Spinal cord (tissue), 10 donors: ENCODE data around the gene CXADR. TPM values are rescaled to one million over a fixed set of nuclear protein-coding genes. Genes with fewer than 3 reads are reported as not detected.

Experiments
- DNase-seq, 6 donors: peaks; one replicate each; pipeline versions ENCODE4 v3.0.0 to v3.0.0-alpha.2; 2013 to 2015; ENCODE audit warnings: low spot score in 6 of 6, low read depth in 4 of 6
- H3K27ac ChIP-seq: one replicate; pipeline ENCODE4 v1.5.1; 2013; ENCODE audit warnings: low read depth, low read length, control low read depth
- H3K27me3 ChIP-seq: one replicate; pipeline ENCODE4 v1.6.1; 2013; ENCODE audit warnings: low read length; ENCODE audit not compliant: control insufficient read depth, insufficient read depth
- H3K36me3 ChIP-seq: one replicate; pipeline ENCODE4 v1.6.1; 2013; ENCODE audit warnings: low read length; ENCODE audit not compliant: control insufficient read depth, insufficient read depth
- H3K4me1 ChIP-seq: one replicate; pipeline ENCODE4 v1.6.1; 2013; ENCODE audit warnings: low read length; ENCODE audit not compliant: control insufficient read depth, insufficient read depth
- H3K4me3 ChIP-seq: one replicate; pipeline ENCODE4 v1.5.1; 2013; ENCODE audit warnings: low read depth, low read length, control low read depth
- H3K9me3 ChIP-seq: one replicate; pipeline ENCODE4 v1.6.1; 2013; ENCODE audit warnings: low read length; ENCODE audit not compliant: control insufficient read depth, insufficient read depth
- WGBS: methylation state at CpG from one replicate; pipeline ENCODE4 v1.1.5; 2013; ENCODE audit warnings: missing lambda C conversion rate; ENCODE audit not compliant: insufficient coverage; 5-methylcytosine and 5-hydroxymethylcytosine counted together
- polyA plus RNA-seq, 2 donors: library from polyadenylated mRNA; unstranded; fragments of 120-200 nt; gene quantifications; one replicate each; pipeline ENCODE4 v1.2.1, GENCODE V29; 2013; ENCODE audit not compliant: insufficient read length in 2 of 2
- total RNA-seq, 2 donors: library from RNA; depleted of rRNA in 1 of 2; stranded (reverse); fragments of 120-200 nt in 1 of 2; fragments of >200 nt in 1 of 2; gene quantifications; one replicate each; pipeline versions ENCODE4 v1.2.3 to v1.2.4, GENCODE V29; 2013 to 2014
- donor health status: healthy.

Gene CXADR
- total and polyA plus RNA-seq, 4 donors, result 55.7 to 89.1 (median 70.6) TPM

GRCh38 chr21:17554120-17554519, 41.3 kb downstream of the CXADR start:
- no peak overlapping the region for H3K27ac ChIP-seq
- DNase-seq, result no peak
- no peak overlapping the region for H3K4me3 ChIP-seq
- no peaks in the 10 kb centered on the region for H3K36me3 ChIP-seq
- H3K4me1 ChIP-seq, result no peaks in the 10 kb centered on the region
- no peaks in the 10 kb centered on the region for H3K27me3 ChIP-seq
- no CpG with 5 or more reads among the region's 2 CpGs for WGBS
- H3K9me3 ChIP-seq, result no peaks in the 10 kb centered on the region

GRCh38 chr21:17554679-17555465, 42.0 kb downstream of the CXADR start:
- Histone ChIP-seq H3K4me1 (no peaks in the 10 kb centered on the region), H3K27me3 (no peaks in the 10 kb centered on the region), H3K27ac (no peak overlapping the region), H3K36me3 (peaks cover 2% of the 10 kb centered on the region), H3K4me3 (no peak overlapping the region), H3K9me3 (no peaks in the 10 kb centered on the region)
- peak in 2 of 6 donors; percentile 22 to 30 for DNase-seq
- 47% methylated on average over 5 of the region's 6 CpGs for WGBS

DNA sequence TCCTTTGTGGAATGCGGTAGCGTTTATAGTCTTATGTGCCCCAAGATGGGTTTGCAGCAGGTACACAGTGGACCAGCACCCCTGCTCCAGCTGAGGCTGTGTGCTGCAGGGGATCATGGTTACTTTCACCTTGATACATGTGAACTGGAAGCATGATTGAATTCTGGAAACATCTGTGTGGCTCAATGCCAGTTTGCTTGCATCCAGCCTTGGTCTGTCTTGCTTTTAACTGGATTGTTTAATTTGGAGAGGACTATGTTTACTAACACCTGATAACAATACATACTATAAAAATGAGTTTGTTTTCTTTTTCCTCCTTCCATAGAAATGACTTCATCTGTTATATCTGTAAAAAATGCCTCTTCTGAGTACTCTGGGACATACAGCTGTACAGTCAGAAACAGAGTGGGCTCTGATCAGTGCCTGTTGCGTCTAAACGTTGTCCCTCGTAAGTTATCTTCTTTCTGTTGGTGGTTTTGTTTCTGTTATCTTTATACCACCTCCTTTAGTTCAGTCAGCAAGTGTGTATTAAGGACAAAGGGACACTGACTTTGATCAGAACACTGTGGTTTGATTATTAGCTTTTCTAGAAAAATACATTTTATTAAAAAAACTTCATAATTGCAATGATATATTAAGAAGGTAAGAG, 47.7 kb downstream of the CXADR start:
- 93% methylated on average over 2 of the region's 5 CpGs for WGBS
- Histone ChIP-seq H3K4me1 (no peaks in the 10 kb centered on the region), H3K36me3 (peaks cover 2% of the 10 kb centered on the region), H3K27ac (no peak overlapping the region), H3K27me3 (no peaks in the 10 kb centered on the region), H3K9me3 (no peaks in the 10 kb centered on the region), H3K4me3 (no peak overlapping the region)
- no peak for DNase-seq

- H3K4me1 ChIP-seq, result no peaks in the 10 kb centered on the region
- H3K9me3 ChIP-seq, result no peaks in the 10 kb centered on the region
- no peaks in the 10 kb centered on the region for H3K36me3 ChIP-seq
- whole genome bisulfite sequencing, result 100% methylated on average over 1 of the region's 9 CpGs
- H3K4me3 ChIP-seq, result no peak overlapping the region
- no peaks in the 10 kb centered on the region for H3K27me3 ChIP-seq
- H3K27ac ChIP-seq, result no peak overlapping the region
- no peak for DNase-seq
These were observed 57.9 kb downstream of the CXADR start for GRCh38 chr21:17570786-17571185.

- H3K27ac ChIP-seq, result no peak overlapping the region
- no peak for DNase-seq
- no peaks in the 10 kb centered on the region for H3K4me1 ChIP-seq
- no peaks in the 10 kb centered on the region for H3K27me3 ChIP-seq
- no peaks in the 10 kb centered on the region for H3K9me3 ChIP-seq
- 100% methylated on average over 1 of the region's 6 CpGs for WGBS
- no peak overlapping the region for H3K4me3 ChIP-seq
- no peaks in the 10 kb centered on the region for H3K36me3 ChIP-seq
These were observed 59.6 kb downstream of the CXADR start for GRCh38 chr21:17572431-17572830.

- DNase-seq, result no peak
- no peaks in the 10 kb centered on the region for H3K4me1 ChIP-seq
- no peak overlapping the region for H3K4me3 ChIP-seq
- no peak overlapping the region for H3K27ac ChIP-seq
- no peaks in the 10 kb centered on the region for H3K27me3 ChIP-seq
- no peaks in the 10 kb centered on the region for H3K36me3 ChIP-seq
- H3K9me3 ChIP-seq, result no peaks in the 10 kb centered on the region
- 92% methylated on average over 4 of the region's 5 CpGs for WGBS
These were observed 62.2 kb downstream of the CXADR start for GRCh38 chr21:17575076-17575475.

DNA sequence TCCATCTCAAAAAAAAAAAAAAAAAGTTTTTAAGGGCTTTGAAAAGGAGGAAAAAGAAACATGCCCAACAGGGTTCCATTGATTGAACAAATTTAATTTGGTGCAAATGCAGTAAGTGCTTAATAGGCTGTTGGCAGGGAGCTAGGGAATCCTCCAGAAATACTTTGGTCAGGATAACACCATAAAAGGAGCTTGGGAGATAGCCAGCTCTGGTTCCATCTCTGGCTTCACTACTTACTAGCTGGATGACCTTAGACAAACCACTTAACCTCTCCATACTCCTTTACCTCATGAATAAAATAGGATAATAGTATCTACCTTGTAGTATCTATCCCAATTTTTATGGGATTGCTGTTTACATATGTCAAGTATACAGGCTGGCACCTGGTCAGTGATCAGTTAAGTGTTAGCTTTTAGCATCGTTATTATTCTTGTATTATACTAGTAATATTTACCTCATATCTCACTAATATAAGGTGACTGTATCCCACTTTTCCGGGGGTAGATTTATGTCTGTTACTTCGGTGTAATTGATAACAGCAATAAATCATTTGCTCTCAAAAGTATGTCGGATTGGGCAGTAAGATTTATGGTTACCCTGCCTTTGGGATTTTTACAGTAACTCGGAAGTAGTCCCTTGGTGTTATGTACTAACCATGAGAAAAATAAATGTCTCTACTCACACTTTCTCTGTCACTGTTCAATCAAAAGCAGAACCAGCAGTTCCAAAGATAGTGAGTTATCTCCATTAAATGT, 63.4 kb downstream of the CXADR start:
- Histone ChIP-seq H3K36me3 (peaks cover 3% of the 10 kb centered on the region), H3K4me1 (no peaks in the 10 kb centered on the region), H3K27ac (no peak overlapping the region), H3K9me3 (no peaks in the 10 kb centered on the region), H3K27me3 (no peaks in the 10 kb centered on the region), H3K4me3 (no peak overlapping the region)
- WGBS, result no CpG with 5 or more reads among the region's 5 CpGs
- DNase-seq, result peak in 3 of 6 donors; percentile 7 to 36 (median 7)

GRCh38 chr21:17577701-17578100, 64.9 kb downstream of the CXADR start:
- H3K27me3 ChIP-seq, result no peaks in the 10 kb centered on the region
- DNase-seq, result no peak
- H3K9me3 ChIP-seq, result no peaks in the 10 kb centered on the region
- H3K4me3 ChIP-seq, result no peak overlapping the region
- H3K4me1 ChIP-seq, result no peaks in the 10 kb centered on the region
- H3K27ac ChIP-seq, result no peak overlapping the region
- H3K36me3 ChIP-seq, result peaks cover 3% of the 10 kb centered on the region
- no CpG with 5 or more reads among the region's 1 CpG for WGBS

DNA sequence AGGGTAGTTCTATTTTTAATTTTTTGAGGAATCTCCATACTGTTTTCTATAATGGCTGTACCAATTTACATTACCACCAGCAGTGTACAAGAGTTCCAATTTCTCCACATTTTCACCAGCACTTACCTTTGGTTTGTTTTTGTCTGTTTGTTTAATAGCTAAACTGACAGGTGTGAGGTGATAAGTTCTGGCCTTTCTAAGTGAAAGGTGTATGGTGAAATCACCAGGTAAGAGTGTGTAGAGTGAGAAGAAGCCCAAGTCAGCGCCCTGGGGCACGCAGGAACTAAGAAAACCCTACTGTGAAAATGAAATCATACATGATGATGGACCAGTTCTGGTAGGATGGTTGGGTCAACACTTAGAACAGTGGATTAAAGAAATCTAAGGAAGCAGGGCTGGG, 65.3 kb downstream of the CXADR start:
- Histone ChIP-seq H3K36me3 (peaks cover 3% of the 10 kb centered on the region), H3K4me3 (no peak overlapping the region), H3K27me3 (no peaks in the 10 kb centered on the region), H3K4me1 (no peaks in the 10 kb centered on the region), H3K9me3 (no peaks in the 10 kb centered on the region), H3K27ac (no peak overlapping the region)
- 100% methylated on average over 2 of the region's 2 CpGs for WGBS
- no peak for DNase-seq
